GM18858 (cell line): ENCODE results near the gene EYA2.

Experiments used
- ATAC-seq: cut with Tn5 transposase; IDR thresholded peaks from one replicate; pipeline ENCODE4 v1.9.1; 2021; ENCODE audit not compliant: unreplicated experiment

EYA2 gene

GRCh38 chr20:47215653-47216397, 321.2 kb downstream of the EYA2 start:
- no peak for ATAC-seq

GRCh38 chr20:47216819-47217410, 322.3 kb downstream of the EYA2 start:
- ATAC-seq = no peak

- ATAC-seq = no peak
Measured at GRCh38 chr20:47217482-47218446, 323.1 kb downstream of the EYA2 start.

- ATAC-seq = no peak
Measured at GRCh38 chr20:47220161-47220582, 325.5 kb downstream of the EYA2 start.

- no peak for ATAC-seq
Measured at GRCh38 chr20:47221036-47221625, 326.5 kb downstream of the EYA2 start.

GRCh38 chr20:47222468-47223119, 328.0 kb downstream of the EYA2 start:
- ATAC-seq = no peak

GRCh38 chr20:47223896-47224295, 329.3 kb downstream of the EYA2 start:
- ATAC-seq = no peak

GRCh38 chr20:47224300-47224791, 329.7 kb downstream of the EYA2 start:
- ATAC-seq = no peak

GRCh38 chr20:47224857-47225256, 330.2 kb downstream of the EYA2 start:
- no peak for ATAC-seq

- ATAC-seq = no peak
Measured at GRCh38 chr20:47225458-47225857, 330.8 kb downstream of the EYA2 start.

- ATAC-seq = no peak
Measured at GRCh38 chr20:47227119-47227518, 332.5 kb downstream of the EYA2 start.

GRCh38 chr20:47227576-47227975, 332.9 kb downstream of the EYA2 start:
- ATAC-seq = no peak

- ATAC-seq = no peak
Measured at GRCh38 chr20:47228654-47229053, 334.0 kb downstream of the EYA2 start.

GRCh38 chr20:47230811-47231256, 336.2 kb downstream of the EYA2 start:
- no peak for ATAC-seq

GRCh38 chr20:47231382-47232039, 336.9 kb downstream of the EYA2 start:
- no peak for ATAC-seq

GRCh38 chr20:47232518-47232917, 337.9 kb downstream of the EYA2 start:
- no peak for ATAC-seq

- ATAC-seq = no peak
Measured at GRCh38 chr20:47233333-47234188, 338.9 kb downstream of the EYA2 start.

GRCh38 chr20:47235111-47235510, 340.5 kb downstream of the EYA2 start:
- no peak for ATAC-seq
